ENCODE results near the gene GALR3.

- TF ChIP-seq CTCF (IDR thresholded peaks at IDR 0.05; ENCODE audit: poor library complexity) (no peak), EZH2phosphoT487 (IDR thresholded peaks at IDR 0.05; ENCODE audit: low read depth, severe bottlenecking, unreplicated experiment) (no peak)
These were observed 14.9 kb upstream of the GALR3 start for GRCh38 chr22:37808294-37808657.
